ENCODE measurements around the gene RNU6-9.

DNA sequence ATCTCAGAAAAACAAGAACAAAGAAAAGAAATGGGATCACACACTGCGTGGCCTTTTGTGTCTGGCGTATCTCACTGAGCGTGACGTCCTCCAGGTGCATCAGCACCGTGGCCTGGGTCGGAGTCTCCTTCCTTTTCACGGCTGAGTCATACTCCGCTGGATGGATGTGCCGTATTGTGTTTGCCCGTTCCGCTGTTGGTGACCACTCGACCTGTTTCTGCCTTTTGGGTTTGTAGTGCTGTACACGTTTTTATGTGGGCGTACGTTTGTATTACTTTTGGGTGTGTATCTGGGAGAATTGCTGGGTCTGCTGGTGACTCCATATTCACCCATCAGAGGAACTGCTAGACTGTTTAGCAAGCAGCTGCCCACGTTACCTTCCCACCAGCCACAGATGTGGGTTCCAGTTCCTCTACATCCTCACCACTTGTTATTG is 44.0 kb downstream of the RNU6-9 start:
- TF ChIP-seq, protein P1, sequence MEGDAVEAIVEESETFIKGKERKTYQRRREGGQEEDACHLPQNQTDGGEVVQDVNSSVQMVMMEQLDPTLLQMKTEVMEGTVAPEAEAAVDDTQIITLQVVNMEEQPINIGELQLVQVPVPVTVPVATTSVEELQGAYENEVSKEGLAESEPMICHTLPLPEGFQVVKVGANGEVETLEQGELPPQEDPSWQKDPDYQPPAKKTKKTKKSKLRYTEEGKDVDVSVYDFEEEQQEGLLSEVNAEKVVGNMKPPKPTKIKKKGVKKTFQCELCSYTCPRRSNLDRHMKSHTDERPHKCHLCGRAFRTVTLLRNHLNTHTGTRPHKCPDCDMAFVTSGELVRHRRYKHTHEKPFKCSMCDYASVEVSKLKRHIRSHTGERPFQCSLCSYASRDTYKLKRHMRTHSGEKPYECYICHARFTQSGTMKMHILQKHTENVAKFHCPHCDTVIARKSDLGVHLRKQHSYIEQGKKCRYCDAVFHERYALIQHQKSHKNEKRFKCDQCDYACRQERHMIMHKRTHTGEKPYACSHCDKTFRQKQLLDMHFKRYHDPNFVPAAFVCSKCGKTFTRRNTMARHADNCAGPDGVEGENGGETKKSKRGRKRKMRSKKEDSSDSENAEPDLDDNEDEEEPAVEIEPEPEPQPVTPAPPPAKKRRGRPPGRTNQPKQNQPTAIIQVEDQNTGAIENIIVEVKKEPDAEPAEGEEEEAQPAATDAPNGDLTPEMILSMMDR (IDR thresholded peaks at IDR 0.05; ENCODE audit: low read length), result no peak
- TF ChIP-seq EZH2phosphoT487 (IDR thresholded peaks at IDR 0.05; ENCODE audit: low read length), result no peak
- TF ChIP-seq EZH2 (optimal IDR thresholded peaks at IDR 0.05; ENCODE audit: low read depth, low read length), result no peak
